HL-60/S4 treated with retinoic acid at 250 ng/mL for 4 days and 3 days (cell line): ENCODE measurements around the gene TOR4A.

Experiments used
- in situ Hi-C: fragments of 300-500 bp; cut with MboI; formaldehyde crosslinking; loops from 2 replicates; pipeline ENCODE4 v1.7.0; 2022; ENCODE audit warnings: low sequenced_read_pairs

Gene TOR4A

DNA sequence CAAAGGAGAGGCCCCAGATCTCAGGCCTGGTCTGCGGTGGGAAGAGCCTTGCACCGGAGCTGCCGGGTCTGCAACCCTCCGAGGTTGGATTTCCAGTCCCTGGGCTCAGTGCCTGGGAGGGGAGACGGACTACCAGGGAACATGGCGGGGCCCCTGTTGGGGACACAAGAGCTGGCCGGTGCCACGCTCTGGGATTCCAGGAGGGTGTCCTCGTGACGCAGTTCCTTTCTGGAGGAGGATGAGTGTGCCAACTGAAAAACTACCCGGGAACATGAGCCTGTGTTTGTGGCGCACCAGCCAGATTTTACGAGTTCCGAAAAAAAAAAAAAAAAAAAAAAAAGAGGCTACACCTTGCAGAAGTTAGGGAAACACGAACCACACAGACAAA lies 15.6 kb downstream of the TOR4A start:
- in situ Hi-C loops, result loop anchor here (10.0 kb wide), 1 partner anchor 112 kb away; no protein-coding TSS in a partner anchor

DNA sequence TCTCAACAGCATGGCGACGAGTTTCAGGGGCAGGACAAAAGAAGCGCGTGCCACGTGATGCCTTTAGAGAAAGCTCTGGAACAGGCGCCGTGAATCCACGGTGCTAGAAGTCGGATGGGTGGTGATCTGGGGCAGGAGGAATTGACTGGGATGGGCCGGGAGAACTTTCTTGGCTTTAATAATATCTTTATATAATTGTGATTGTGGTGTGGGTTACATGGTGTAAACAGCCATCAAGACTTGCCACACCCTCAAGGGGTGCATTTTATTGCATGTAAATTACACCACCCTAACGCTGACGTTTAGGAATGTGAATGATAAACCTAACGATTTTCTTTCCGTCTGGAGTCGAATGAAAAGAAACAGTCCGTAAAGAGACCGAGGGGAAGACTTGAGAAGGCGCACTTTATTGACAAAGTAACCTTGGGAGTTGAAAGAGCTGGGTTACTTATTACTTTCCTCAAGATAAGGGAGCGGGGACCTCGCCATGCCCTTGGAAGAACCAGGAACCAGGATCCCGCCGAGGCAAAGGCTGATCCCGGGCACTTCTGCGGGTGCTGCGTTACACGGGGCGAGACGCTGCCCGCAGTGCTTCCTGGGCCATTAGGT lies 16.1 kb downstream of the TOR4A start:
- in situ Hi-C loops, result loop anchor here (10.0 kb wide), 1 partner anchor 111 kb away; no protein-coding TSS in a partner anchor

DNA sequence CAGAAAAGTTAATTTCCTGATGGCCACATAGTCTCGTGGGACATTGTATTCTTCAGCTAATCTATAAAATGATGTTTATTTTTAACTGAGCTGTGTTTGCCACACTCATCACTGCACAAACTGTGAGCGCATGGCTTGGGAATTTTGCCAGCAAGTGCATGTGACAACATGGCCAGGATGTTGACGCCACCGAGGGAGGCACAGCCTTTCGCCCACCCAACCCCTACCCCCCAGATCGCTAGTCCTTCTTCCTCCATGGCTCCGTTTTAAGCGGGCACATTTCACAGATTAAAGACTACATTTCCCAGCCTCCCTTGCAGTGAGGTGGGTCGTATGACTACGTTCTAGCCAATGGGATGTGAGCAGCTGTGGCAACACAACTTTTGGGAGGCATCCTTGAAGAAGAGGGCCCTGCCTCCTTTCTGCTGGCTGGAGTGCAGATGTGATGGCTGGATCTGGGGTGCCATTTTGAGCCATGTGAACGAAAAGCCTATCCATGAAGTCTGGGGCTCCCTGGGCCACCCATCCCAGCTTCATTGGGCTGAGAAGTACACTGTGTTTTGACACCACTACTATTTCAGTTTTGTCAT lies 16.7 kb downstream of the TOR4A start:
- in situ Hi-C loops, result loop anchor here (10.0 kb wide), 1 partner anchor 111 kb away; no protein-coding TSS in a partner anchor

DNA sequence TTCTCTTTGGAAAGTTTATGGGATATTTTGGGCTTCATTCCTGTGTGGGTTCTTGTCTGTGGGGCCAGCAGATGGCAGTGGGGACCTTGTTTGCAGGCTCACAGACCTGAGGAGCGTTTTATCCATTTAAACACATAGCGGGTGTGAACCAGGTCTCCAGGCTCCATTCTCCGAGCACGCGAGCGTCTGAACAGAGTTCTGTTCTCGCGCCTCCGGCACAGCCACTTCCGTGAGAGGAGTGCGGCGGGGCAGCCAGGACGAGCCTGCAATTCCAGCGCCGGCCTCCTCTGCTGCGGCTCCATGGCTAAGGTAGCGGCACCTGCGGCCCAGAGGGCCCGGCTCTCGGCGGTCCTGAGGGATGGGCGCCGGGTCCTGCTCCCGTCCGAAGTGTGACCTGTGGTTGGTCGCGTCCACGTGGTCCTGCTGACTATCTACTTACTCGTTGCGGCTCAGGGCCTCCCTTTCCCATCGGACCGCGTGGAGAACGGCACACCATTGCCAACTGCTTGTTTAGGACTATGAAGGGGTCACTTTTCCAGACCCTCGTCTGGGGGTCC lies 17.2 kb downstream of the TOR4A start:
- in situ Hi-C loops, result loop anchor here (10.0 kb wide), 1 partner anchor 110 kb away; no protein-coding TSS in a partner anchor

DNA sequence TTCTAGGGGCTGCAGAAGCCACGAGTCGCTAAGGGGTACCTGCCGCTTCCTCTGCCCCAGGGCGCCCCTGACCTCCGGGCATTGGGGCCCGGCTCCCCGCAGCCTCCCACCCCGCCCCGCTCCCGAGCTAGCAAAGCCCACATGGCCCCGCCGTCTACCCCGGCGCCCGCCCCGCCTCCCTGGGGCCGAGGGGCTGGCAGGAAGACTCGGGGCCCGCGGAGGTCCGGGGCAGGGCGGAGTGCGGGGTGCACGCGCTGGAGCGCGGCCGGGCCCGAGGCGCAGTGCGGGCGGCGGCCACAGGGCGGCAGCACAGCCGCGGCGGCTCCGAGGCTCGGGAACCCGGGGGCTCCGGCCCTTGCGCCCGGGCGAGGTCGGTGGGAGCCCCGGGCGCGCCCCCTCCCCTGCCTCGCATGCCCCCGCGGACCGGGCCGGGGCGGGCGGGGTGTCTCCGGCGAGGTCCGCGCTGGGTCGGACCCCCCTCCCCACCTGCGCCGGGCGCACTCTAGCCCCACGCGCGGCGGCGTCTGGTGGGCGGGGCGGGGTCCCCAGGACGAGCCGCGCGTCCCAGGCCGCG lies 17.8 kb downstream of the TOR4A start:
- in situ Hi-C loops, result loop anchor here (10.0 kb wide), 1 partner anchor 109 kb away; no protein-coding TSS in a partner anchor

DNA sequence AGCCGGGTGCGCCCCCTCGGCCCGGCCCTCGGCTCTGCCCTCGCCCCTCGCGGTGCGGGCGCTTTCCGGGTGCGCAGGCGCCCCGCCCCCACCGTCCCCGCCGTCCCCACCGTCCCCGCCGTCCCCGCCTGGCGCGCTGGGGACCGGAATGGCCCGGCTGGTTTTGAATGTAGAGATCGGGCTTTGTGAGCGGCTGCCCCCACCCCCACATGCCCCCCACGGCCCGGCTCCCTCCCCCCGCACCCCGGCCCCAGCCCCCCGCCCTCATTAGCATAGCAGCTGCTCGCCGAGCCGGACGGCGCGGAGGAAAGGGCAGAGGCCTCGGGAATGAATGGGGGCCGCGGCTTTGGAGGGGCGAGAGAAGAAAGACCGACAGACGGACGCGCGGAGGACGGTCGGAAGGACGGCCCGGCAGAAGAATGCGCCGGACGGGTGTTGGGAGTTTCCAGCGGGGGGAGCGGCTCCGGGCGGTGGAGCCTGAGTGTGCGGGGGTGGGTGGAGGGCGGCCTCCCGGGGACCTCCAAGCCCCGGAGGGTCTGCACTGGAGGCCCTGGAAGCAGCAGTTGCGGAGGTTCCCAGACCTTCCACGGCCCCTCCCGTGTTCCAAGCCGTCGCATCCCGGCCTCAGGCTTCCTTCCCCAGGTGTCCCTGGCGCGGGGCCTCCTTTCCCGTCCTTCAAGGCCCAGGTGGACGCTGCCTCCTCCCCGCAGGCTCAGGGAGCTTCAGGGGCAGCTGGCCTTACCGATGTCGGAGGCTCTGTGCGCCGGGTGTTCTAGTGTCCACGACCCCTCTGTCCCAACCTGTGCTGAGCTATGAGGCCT lies 18.5 kb downstream of the TOR4A start:
- in situ Hi-C loops, result loop anchor here (10.0 kb wide), 1 partner anchor 109 kb away; no protein-coding TSS in a partner anchor

DNA sequence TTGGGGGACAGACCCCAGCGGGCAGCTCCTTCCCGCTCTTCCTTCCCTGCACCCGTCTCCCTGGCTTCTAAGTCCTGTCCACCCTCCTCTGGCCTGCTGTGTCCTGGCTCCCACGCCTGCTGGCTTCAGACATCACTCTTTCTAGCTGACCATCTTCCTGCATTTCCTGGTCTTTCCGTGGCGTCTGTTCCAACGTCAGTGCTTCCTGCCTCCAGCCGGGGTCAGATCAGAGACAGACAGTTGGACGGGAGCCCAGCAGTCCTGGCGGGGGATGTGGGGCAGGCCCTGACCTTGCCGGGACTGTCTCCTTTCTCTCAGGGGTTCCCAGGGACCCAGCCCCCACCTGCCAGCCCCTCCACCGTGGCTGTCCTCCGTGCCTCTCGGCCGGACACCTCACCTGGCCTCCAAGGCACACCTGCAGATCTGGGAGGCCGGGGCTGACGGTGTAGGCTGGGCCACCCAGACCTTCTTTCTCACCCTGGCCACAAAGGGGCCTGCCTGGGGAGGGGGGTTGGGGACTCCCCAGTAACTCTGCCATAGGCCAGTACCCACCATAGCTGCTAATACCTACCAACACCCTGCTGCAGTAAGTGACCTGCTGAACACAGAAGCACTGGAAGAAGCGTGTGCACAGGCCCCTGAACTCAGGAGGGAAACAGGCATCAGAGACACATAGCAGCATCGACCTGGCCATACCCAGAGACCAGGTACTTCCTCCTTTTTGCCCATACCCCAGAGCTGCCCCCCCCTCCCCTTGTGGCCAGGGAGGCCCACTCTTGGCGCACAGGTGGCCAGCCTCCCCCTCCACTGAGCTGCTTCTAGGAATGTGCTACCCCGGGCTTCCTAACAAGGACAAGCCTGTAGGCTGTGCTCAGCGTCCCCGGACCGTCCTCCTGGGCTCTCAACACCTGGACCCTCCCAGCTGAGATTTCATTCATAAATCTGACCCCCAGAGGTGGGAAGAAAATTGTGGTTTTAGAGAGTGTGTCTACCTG lies 19.4 kb downstream of the TOR4A start:
- in situ Hi-C loops, result loop anchor here (10.0 kb wide), 1 partner anchor 108 kb away; no protein-coding TSS in a partner anchor

DNA sequence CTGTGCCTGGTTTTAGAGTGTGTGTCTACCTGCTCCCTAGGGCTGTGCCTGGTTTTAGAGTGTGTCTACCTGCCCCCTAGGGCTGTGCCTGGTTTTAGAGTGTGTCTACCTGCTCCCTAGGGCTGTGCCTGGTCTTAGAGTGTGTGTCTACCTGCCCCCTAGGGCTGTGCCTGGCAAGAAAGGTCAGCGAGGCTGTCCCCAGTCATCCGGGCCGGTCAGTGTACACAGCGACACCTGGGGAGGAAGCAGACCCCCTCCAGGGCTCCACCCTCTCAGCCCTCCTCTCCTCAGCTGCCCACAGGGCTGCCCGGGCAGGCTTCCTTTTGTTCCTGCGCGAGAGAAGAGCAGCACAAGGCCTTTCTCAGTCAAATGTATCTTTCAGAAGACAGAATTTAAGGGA lies 20.4 kb downstream of the TOR4A start:
- in situ Hi-C loops, result loop anchor here (10.0 kb wide), 1 partner anchor 107 kb away; no protein-coding TSS in a partner anchor

DNA sequence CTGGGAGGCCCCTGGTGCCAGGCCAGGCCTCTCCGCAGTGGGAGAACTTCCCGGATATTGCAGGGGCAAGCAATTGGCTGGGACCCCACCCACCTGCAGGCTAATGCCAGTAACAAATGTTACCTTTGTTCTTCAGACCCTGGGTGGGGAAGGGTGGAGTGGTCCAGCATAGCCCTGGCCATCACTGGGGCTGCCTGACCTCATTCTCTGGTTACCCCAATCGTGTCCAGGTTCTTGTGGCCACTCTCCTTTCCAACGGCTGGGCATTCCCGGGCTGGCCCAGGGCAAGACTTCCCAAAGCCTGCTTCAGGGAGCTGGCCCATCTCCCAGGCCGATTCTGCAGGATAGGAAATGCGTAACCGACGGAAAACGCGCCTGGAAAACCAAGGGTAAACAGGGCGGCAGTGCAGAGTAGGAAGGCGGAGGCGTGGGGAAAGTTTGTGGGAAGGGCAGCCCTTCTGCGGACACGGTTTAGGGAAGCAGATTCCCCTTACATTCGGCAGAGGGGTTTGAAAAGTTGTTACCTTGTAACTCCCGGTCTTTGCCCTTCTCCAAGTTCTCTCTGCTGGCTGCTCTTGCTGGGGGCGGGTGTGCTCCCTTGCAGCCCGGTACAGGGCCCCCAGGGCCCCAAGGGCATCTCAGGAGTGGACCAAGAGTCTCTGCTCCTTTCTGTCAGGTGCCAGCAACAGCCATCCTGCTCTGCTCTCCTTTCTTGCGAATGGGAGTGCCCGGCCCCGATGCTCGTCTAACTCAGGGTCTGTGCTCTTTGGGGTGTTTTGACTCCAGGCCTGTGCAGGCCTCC lies 21.1 kb downstream of the TOR4A start:
- in situ Hi-C loops, result loop anchor here (10.0 kb wide), 1 partner anchor 106 kb away; no protein-coding TSS in a partner anchor

DNA sequence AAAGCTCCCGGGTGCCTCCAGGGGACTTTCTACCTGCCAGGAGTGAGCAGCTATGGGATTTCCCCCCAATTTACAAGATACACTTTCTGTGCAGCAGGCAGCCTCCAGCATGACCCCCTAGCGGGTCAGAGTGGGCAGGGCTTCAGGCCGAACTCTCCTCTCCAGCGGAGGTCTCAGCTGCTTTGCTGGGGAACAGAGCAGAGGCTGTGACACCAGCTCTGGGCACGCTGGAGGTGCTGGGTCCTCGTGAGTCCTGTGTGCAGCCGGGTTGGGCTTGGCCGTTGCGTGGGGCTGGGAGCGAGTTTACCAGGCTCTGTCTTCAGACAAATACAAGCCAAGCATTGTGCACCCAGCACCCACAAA lies 21.7 kb downstream of the TOR4A start:
- in situ Hi-C loops, result loop anchor here (10.0 kb wide), 1 partner anchor 106 kb away; no protein-coding TSS in a partner anchor

DNA sequence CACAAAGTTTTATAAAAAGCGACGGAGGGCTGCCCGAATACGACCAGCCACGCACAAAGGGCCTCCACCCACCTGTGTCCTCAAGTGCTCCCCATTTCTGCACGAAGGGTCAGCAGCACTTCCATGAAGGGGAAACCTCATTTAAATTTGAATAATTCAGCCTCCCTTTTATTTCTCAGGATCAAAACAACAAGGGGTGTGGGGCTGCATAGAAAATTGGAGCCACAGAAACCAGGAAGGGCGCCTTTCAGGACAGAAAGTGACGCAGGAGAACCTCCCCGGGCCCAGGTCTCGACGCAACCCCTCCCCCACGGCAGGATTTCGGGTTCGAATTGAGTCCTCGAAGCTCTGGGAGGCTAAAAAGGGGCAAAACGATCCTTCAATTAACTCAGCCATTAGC lies 22.4 kb downstream of the TOR4A start:
- in situ Hi-C loops, result loop anchor here (10.0 kb wide), 1 partner anchor 105 kb away; no protein-coding TSS in a partner anchor

DNA sequence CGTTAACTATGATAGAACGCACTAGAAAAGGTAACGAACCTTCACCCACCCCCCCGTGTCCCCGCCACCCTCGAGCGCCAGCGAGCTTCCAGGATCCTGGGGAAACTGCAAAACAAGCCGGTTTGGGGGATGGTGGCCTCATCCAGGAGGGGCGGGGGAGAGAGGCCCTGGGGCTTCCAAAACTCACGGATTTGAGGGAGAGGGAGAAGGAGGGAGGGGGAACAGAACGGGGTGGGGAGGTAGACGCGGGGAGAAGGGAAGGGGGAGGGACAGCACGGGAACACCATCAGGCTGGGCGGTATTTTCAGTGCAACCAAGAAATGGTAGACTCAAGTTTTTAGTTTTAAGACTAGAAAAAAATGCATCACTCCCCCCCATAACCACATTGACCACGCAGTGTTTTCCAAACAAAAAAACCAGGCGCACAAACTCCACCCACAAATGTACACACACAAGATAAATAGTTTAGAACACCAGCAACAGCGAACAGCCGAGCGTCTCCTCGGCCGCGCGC lies 23.1 kb downstream of the TOR4A start:
- in situ Hi-C loops, result no loop called here

DNA sequence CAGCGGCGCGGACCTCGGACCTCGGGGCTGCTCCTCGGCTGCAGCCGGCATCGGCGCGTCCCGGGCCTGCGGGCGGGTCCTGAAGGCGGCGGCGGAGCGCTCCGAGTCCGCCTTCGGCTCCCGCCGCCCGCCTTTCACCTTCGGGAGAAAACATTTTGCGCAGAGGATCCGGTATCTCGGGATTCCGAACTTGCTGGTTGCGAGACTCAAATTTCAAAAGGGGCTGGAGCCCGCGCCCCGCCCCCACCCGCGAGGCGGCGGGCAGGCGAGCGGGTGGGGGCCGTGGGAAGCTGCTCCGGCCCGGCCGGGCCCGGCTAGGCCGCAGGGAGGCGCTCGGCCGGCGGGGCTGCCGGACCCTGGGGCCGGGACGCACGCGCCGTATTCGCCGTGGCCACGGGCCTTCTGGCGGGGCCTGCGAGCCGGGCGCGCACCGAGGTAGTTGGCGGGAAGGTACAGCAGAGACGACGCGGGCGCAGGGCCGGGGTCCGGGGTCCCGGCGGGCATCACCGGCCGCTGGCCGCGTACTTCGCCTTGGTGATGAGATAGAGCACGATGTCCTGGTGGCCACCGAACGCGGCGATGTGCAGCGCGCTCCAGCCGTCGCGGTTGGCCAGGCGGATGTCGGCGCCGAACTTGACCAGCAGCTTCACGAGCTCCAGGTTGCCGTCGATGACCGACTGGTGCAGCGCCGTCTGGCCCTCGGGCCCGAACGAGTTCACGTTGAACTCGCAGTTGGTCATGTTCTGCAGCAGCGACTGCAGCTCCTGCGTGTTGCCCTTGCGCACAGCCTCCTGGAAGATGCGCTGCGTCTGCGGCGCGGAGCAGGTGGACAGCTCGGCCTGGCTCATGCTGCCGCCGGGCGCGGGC lies 23.8 kb downstream of the TOR4A start:
- in situ Hi-C loops, result no loop called here

DNA sequence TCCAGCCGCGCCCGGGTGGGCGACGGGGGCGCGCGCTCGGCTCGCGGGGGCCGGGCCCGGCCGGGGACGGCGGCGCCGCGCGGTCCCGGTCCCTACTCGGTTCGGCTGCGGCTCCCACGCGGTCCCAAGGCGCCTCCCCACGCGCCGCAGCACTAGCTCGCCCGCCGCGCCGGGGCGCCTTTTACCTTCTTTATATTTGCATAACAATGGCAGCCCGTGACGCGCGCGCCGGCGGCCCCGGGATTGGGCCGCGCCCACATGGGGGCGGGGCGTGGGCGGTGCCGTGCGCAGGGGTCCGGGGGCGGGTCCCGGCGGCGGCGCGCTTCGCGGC lies 24.6 kb downstream of the TOR4A start, which contains the start of gene NRARP:
Gene NRARP, minus strand, starts transcription at position 154 of the 331 bp plus-strand sequence. CDS start 343 bp downstream, outside the sequence.
- in situ Hi-C loops, result no loop called here

DNA sequence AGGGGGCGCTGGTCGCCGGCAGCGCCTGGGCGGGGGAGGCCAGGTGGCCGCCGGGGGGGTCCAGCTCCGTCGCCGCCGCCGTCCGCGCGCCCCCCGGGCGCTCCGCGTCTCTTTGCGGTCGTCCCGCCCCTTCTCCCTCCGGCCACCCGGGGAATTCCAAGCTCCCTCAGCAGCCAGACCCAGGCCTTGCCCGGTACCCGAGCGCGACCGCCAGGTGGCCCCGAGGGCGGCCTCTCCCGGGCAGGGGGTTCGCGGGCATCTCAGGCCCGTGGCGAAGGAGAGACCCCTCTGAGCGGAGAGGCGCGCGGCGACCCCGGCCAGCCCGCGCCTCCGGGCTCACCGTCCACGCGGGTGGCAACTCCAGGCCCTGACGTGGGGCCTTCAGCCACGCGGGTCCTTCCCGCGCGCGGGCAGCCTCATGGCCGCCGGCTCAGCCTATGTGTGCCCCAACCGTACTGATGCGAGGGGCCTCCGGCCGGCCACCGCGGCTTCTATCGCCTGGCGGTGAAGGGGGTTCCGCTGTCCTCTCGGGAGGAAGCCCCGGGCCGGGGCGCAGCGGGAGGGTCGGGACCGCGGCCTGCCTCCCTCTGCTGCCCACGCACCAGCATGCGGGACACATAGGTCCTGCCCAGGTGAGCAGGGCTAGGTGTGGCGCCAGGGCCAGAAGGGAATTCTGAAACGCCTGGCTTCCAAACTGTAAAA lies 25.1 kb downstream of the TOR4A start:
- in situ Hi-C loops, result no loop called here

DNA sequence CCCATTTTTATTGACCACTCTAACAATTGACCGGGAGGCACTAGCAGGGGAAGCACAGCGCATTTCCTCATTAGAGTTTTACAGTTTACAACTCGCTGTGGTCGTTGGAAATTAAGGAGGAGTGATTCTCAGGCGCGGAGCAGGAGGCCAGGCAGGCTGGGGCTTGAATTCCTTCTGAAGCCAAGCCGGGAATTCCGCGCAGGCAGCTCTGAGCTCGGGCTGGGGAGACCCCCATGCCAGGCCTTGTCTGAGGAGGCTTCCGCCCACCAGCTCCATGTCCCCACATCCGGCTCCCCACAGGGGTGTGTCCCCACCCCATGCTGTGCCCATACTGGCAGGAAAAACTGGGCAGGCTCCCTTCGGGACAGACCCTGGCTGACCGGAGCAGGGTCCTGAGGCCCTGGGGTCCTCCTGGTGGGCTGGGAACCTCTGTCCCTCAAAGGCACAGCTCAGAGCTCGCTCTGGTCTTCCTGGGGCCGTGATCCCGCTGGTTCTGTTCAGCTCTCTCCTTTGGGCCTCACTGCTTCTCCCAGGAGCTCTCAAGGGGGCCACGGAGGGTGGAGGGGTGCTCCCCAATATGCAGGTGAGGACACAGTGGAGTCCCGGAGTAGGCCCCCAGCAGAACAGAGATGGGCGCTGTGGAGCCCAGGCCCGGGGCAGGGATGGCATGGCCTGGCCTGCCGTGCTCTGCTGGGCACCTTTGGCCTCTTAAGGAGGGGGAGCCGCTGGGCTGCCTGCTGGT lies 25.8 kb downstream of the TOR4A start:
- in situ Hi-C loops, result no loop called here
